Kidney epithelial cell (primary cell): ENCODE measurements around the gene TTLL1. TPM values are rescaled to one million over a fixed set of nuclear protein-coding genes. Genes with fewer than 3 reads are reported as not detected.
A peak's percentile ranks its signal among the peaks of the same experiment; 100 is the strongest.

Experiments
- DNase-seq: peaks from one replicate; pipeline ENCODE4 v3.0.0-alpha.2; 2010; ENCODE audit warnings: low read depth
- H3K27me3 ChIP-seq: 2 replicates; pipeline ENCODE4 v1.6.0; 2011; ENCODE audit warnings: low read length; ENCODE audit not compliant: control insufficient read depth, insufficient read depth
- H3K36me3 ChIP-seq: 2 replicates; pipeline ENCODE4 v1.5.1; 2011; ENCODE audit warnings: low read length; ENCODE audit not compliant: control insufficient read depth, insufficient read depth
- H3K4me3 ChIP-seq: 2 replicates; pipeline ENCODE4 v1.5.1; 2011; ENCODE audit warnings: low read depth, mild to moderate bottlenecking, control low read depth, low read length
- total RNA-seq: library from RNA; depleted of rRNA; stranded (reverse); fragments of >200 nt; gene quantifications from 2 replicates; pipeline ENCODE4 v1.2.3, GENCODE V29; 2015
- TF ChIP-seq, protein P1 (sequence below): IDR thresholded peaks from 2 replicates; pipeline ENCODE4 v1.5.1; 2011; ENCODE audit warnings: mild to moderate bottlenecking, moderate library complexity, low read length, control low read depth, inconsistent platforms; ENCODE audit not compliant: insufficient read depth, poor library complexity, severe bottlenecking

TTLL1 gene
- total RNA-seq, 1 donor from 2014 or later: 14.8 TPM

DNA sequence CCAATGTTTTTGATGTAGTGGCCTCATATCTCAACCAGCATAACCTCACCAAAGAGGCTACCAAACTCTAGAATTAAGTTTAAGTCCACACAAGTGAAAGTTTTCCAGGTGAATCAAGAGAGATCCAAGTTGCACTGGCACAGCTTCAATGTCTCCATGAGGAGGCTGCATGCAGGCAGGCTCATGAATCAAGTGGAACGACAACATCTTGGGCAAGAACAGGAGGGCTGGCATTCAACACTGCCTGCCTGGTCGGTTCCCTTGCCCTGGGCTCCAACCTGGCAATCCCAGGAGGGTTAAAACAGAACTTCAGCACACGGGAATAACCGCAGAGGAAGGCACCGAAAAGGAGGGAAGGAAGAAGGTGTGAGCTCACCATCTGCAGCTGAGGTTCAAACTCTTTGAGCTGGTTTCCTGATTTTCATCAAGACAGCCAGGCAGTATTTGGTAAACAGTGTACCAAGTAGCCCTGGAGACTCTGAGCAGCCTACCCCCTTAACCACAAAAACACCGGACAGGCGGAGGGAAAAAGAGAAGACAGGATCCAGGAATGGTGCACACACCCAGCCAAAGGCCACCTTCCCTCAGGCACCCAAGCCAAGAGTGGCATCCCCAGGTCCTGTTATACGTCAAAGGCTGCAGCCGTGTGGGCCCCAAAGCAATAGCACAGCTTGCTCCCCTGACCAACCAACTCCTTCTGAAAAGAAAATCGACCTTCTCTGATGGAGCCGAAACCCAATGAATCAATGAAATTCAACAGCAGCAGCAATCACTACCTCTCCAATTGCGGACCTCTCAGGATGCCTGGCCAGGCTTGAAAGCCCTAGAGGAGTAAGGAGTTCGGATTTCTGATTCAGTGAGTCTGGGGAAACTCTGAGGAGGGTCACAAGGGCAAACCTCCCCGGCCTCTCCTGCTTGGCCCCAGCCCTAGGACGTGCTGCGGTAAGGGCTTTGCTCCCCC lies 75.6 kb downstream of the TTLL1 start:
- Histone ChIP-seq H3K36me3 (no peaks in the 10 kb centered on the region), H3K4me3 (peak overlapping the region; percentile 74), H3K27me3 (no peaks in the 10 kb centered on the region)
- DNase-seq: no peak
- TF ChIP-seq, protein P1, sequence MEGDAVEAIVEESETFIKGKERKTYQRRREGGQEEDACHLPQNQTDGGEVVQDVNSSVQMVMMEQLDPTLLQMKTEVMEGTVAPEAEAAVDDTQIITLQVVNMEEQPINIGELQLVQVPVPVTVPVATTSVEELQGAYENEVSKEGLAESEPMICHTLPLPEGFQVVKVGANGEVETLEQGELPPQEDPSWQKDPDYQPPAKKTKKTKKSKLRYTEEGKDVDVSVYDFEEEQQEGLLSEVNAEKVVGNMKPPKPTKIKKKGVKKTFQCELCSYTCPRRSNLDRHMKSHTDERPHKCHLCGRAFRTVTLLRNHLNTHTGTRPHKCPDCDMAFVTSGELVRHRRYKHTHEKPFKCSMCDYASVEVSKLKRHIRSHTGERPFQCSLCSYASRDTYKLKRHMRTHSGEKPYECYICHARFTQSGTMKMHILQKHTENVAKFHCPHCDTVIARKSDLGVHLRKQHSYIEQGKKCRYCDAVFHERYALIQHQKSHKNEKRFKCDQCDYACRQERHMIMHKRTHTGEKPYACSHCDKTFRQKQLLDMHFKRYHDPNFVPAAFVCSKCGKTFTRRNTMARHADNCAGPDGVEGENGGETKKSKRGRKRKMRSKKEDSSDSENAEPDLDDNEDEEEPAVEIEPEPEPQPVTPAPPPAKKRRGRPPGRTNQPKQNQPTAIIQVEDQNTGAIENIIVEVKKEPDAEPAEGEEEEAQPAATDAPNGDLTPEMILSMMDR: no peak

DNA sequence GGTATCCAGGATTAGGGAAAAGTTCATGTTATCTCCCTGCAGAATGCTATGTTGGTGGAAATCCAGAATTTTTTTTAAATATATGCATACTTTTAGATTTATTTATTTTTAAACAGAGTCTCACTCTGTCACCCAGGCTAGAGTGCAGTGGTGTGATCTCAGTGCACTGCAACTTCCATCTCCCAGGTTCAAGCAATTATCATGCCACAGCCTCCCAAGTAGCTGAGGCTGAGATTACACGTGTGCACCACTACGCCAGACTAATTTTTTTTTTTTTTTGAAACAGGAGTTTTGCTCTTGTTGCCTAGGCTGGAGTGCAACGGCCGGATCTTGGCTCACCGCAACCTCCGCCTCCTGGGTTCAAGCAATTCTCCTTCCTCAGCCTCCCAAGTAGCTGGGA lies 76.8 kb downstream of the TTLL1 start:
- Histone ChIP-seq H3K4me3 (no peak overlapping the region), H3K27me3 (no peaks in the 10 kb centered on the region), H3K36me3 (no peaks in the 10 kb centered on the region)
- TF ChIP-seq, protein P1: no peak
- no peak for DNase-seq

DNA sequence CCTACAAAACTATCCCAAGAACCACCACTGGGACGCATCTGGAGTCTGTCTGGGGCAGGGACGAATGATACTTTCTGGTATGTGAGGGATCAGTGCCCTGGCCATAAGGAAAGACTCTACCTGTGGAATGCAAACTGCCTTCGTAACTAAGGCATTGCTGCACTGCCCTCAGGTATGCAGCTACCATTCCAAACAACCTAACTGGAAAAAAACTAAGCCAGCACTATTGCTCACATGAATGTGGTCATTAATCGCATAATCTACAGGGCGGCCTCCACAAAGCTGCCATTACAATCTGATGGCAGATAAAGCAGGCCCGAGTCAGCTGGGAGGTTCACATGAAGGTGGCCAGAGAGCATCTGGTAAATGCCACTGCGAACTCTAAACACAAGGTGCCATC lies 78.1 kb downstream of the TTLL1 start:
- no peak overlapping the region for H3K4me3 ChIP-seq
- DNase-seq: no peak
- H3K36me3 ChIP-seq: no peaks in the 10 kb centered on the region
- H3K27me3 ChIP-seq: no peaks in the 10 kb centered on the region
- TF ChIP-seq, protein P1: peak; percentile 11

DNA sequence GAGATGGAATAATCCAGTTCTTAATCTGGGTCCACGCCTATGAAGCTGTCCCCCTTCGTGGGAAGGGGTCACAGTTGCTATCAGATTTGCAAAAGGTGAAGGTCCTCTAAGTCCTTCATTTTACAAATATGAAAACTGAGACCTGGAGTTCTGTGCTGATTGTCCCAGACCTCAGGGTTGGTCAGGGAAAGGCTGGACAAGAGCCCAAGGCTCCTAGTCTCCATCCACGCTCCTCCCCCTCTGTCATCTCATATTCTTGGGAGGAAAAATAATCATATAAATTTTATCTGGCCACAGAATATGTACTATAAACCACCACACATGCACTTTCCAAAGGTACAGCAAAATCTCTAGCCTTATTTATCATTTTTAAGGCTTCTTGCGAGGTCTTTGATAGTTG lies 79.7 kb downstream of the TTLL1 start:
- Histone ChIP-seq H3K27me3 (no peaks in the 10 kb centered on the region), H3K4me3 (no peak overlapping the region), H3K36me3 (no peaks in the 10 kb centered on the region)
- no peak for DNase-seq
- TF ChIP-seq, protein P1: no peak

DNA sequence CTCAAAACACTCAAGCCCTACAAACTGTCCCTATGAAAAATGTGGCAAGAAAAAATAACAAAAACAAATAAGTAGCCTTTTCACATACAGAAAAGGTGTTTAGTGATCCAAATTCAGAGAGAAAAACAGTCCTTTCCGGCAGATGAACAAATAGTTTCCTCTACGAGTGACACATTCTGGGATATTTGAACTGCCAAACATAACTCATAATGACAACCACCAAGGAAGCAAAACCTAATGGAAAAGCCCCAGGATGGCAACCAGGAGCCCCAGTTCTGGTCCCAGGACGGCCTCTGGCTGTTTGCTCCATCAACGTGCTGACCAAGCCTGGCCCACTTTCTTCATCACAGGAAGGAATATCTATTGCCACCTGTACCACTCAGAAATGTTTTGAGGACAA lies 80.3 kb downstream of the TTLL1 start:
- no peaks in the 10 kb centered on the region for H3K36me3 ChIP-seq
- no peaks in the 10 kb centered on the region for H3K27me3 ChIP-seq
- no peak for DNase-seq
- TF ChIP-seq, protein P1: no peak
- H3K4me3 ChIP-seq: no peak overlapping the region
